Measurements from ENCODE around the gene DHRS2.
"Not testable (repeated sequence)": the region's sequence is repeated elsewhere in the genome, so short reads cannot be mapped to it uniquely, and the experiment has no call there.

Gene DHRS2

GRCh38 chr14:23650506-23650905 is 14.3 kb downstream of the DHRS2 start:
- DNase-seq = no peak

- no peak for DNase-seq
Measured at GRCh38 chr14:23653051-23653450, 16.9 kb downstream of the DHRS2 start.

GRCh38 chr14:23654231-23654630 is 18.1 kb downstream of the DHRS2 start:
- DNase-seq = no peak

GRCh38 chr14:23657959-23658470 is 21.9 kb downstream of the DHRS2 start:
- DNase-seq = no peak

- DNase-seq = no peak
Measured at GRCh38 chr14:23660290-23661226, 24.4 kb downstream of the DHRS2 start.

- DNase-seq = no peak
Measured at GRCh38 chr14:23661542-23661941, 25.4 kb downstream of the DHRS2 start.

GRCh38 chr14:23663127-23663526 is 27.0 kb downstream of the DHRS2 start:
- no peak for DNase-seq

- no peak for DNase-seq
Measured at GRCh38 chr14:23663711-23664110, 27.5 kb downstream of the DHRS2 start.

GRCh38 chr14:23664207-23664885 is 28.2 kb downstream of the DHRS2 start:
- DNase-seq = no peak

- DNase-seq = no peak
Measured at GRCh38 chr14:23665302-23666016, 29.3 kb downstream of the DHRS2 start.

GRCh38 chr14:23667134-23667533 is 31.0 kb downstream of the DHRS2 start:
- no peak for DNase-seq

GRCh38 chr14:23669441-23669840 is 33.3 kb downstream of the DHRS2 start:
- DNase-seq = no peak

- DNase-seq = no peak
Measured at GRCh38 chr14:23670481-23670880, 34.3 kb downstream of the DHRS2 start.

GRCh38 chr14:23672200-23672599 is 36.0 kb downstream of the DHRS2 start:
- DNase-seq = no peak

- no peak for DNase-seq
Measured at GRCh38 chr14:23675337-23675736, 39.2 kb downstream of the DHRS2 start.

GRCh38 chr14:23675906-23676305 is 39.7 kb downstream of the DHRS2 start:
- DNase-seq = no peak

GRCh38 chr14:23681337-23681736 is 45.2 kb downstream of the DHRS2 start:
- no peak for DNase-seq

- not testable (repeated sequence) for DNase-seq
Measured at GRCh38 chr14:23689709-23690514, 53.7 kb downstream of the DHRS2 start.

GRCh38 chr14:23692416-23692815 is 56.3 kb downstream of the DHRS2 start:
- DNase-seq = no peak

- no peak for DNase-seq
Measured at GRCh38 chr14:23693252-23693775, 57.1 kb downstream of the DHRS2 start.

- DNase-seq = no peak
Measured at GRCh38 chr14:23694085-23694948, 58.2 kb downstream of the DHRS2 start.
